GM19468 (cell line): ENCODE data around the gene HTD2.
"Not testable (repeated sequence)": the region's sequence is repeated elsewhere in the genome, so short reads cannot be mapped to it uniquely, and the experiment has no call there.

Experiments used
- ATAC-seq: cut with Tn5 transposase; IDR thresholded peaks from one replicate; pipeline ENCODE4 v1.9.1; 2021; ENCODE audit warnings: mild to moderate bottlenecking, moderate library complexity, moderate number of reproducible peaks; ENCODE audit not compliant: unreplicated experiment; ENCODE audit errors: extremely low read depth

Gene HTD2

DNA sequence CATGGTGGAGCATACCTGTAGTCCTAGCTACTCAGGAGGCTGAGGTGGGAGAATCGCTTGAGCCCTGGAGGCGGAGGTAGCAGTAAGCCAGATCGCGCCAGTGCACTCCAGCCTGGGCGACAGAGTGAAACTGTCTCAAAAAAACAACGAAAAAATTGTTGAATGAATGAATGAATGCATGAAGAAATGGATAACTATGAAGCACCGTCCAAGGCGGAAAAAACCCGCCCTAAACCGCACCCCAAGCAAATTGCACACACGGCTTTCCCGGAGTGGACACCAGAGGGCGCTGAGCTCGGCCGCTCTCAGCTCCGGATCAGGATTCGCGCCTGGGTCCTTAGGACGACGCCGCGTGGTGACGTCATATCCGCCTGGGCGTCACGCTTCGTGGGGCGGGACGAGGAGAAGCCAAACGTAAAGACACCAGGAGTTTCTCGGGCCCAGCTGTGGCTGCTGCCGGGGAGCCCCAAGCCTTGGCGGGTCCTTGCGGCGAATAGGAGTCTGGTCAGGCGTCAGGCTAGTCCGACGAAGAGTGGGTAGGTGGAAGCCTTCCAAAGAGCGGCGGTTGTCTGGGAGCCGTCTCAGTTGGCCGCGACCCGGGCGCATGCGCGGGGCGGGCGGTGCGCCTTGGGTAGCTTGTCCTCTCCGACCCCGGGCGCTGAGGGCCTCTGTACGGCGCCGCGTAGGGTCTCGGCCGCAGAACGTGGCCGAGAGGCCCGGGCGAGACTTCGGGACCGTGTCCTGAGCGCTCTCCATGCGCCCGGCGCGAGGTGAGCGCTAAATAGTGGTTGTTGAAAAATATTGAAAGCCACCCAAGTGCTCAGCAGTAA lies at the start of gene HTD2, which contains the start of gene RPP14:
Gene HTD2 (plus strand): TSS at position 639 of the 830 bp plus-strand sequence. CDS start 11,094 bp downstream, outside the sequence.
Gene RPP14 (plus strand): TSS at position 364 of the 830 bp plus-strand sequence. CDS start 4,085 bp downstream, outside the sequence.
- ATAC-seq, result peak; percentile 71

DNA sequence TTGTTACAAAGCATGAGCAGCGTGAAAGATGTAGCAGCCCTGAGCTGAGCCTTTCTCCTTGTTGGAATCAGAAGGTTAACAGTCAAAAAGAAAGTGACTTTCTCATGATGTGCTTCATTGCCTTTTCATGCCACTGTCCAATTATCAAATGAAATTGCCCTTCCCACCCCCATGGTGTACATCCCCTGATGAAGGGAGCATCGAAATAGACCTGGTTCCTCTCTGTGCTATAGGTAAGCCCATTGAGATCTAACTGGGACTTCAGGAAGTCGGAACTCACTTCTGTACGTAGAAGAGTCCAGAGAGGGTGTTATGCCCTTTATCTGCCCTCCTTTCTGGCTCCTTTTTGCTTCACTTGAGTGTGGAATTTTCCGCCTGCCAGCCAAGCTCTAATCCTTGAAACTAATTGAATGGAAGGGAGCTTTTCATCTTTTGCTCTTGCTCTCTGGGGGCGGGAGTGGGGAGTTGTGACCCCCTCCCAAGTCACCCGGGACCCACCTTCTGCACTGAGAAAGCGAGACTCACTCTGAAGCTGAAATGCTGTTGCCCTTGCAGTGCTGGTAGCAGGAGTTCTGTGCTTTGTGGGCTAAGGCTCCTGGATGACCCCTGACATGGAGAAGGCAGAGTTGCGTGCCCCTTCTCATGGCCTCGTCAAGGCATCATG lies 47.8 kb upstream of the HTD2 start:
- no peak for ATAC-seq

DNA sequence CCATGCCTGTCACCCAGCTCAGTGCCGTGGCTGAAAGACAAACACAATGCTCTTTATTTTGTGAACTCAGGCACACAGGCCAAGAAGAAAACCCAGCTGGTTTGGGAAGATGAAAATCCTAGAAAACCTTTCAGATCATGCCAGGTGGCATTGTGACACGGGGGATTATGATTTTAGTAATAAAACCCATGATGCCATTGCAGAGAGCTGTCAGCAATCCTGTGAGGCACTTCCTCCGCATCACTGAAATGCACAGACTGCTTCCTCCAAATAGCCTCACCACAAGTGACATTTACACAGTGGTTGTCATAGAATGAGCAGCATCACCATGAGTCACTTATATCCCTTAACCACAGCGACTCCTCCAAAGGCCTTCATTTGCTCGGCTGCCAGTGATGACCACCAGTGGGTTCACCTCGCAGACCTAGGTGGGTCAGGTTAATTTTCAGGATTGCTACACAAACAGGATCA lies 46.0 kb upstream of the HTD2 start:
- no peak for ATAC-seq

DNA sequence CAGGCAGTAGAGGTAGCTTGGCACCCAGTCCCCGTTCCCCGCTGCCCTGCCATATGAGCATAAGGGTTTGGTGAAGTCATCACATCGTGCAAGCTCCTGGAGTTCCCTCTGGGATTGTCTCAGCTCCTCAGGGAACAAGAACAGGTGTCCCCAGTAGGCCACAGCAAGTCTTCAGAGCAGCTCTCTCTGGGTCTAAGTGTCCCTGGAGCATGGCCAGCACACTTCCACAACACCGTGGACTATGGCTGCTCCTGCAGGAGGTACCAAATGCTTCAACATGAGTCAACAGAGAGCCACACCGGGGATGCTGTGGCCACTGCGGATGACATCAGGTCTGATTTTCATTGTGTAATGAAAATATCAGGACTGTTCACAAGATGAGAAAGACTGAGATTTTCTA lies 45.6 kb upstream of the HTD2 start:
- ATAC-seq, result no peak

DNA sequence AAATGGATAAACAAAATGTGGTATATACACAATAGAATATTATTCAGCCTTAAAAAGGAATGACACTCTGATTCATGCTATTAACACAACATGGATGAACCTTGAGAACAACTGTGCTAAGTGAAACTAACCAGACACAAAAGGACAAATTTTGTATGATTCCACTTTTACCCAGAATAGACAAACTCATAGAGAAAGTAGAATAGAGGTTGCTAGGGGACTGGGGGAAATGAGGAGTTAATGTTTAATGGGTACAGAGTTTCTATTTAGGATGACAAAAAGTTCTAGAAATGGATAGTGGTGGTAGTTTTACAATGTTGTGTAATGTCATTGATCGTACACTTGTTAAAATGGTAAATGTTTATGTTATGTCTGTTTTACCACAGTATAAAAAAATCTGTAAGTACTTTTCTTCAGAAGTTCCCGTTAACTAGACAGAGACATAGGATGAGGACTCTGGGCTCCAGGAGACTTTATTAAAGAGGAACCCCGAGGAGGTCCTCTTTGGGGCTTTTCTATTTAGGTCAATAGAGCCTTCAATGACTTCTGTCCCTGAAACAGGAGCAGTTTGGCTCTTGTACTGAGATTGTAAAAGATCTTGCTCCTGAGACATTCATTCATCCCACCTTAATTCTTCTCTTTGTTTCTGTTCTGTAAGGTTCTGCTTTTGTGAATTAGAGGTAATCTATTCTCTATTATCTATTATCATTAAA lies 44.2 kb upstream of the HTD2 start:
- ATAC-seq, result peak; percentile 81

DNA sequence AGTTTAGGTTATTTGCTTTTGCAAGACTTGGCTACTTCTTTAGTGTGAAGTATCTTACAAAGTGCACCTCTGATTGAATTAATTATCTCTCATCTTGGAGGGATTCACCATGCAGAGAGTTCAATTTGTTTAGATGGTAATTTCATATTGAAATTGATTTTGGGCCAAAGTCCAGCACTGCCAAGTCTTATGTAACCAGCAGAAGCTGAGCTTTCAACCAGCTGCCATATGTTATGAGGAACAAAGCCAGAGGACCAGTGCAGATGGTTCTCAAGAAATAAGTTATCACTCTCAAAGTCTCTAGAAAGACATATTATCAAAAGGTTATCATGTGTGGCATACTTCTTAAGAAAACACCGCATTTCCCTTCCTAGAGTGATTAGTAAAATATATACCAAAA lies 39.7 kb upstream of the HTD2 start:
- no peak for ATAC-seq

DNA sequence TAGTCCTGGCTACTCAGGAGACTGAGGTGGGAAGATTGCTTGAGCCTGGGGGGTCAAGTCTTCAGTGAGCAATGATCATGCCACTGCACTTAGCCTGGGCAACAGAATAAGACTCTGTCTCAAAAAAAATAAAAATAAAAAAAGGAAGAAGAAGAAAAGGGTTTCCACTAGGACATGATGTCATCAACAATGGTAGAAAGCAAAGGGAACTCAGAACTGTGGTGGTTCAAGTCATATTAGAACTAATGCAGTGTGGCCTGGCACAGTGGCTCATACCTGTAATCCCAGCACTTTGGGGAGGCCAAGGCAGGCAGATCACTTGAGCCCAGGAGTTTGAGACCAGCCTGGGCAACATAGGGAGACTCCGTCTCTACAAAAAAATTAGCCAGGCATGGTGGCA lies 38.8 kb upstream of the HTD2 start:
- ATAC-seq, result not testable (repeated sequence)

DNA sequence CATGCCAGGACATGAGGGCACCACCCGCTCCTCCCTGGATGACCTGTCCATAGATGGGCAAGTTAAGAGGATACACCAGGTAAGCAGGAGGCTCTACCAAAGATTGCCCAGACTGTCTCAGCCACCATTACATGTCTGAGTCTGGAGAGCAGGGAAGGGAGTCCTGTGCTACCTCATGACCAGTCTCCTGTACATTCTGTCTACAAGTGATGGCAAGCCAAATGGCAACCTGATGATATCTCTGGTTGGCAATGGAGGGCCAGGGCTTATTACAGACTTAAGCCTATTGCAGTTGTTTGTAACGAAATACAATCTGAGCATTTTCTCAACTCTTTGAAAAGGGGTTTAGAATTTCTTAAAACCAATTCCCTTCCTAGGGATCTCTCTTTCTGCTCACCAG lies 37.0 kb upstream of the HTD2 start:
- no peak for ATAC-seq

DNA sequence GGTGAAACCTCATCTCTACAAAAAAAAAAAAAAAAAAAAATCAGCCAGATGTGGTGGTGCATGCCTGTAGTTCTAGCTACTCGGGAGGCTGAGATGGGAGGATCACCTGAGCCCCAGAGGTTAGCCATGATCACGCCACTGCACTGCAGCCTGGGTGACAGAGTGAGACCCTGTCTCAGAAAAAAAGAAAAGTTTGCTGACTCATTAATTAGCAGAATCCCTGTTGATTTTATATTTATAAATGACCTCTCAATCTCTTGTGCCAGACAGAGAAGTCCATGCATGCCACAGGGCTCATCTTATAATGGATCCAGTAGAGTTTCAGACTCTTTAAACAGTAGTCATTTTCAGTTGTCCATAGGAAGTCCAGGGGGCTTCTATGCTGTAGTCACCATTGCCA lies 35.8 kb upstream of the HTD2 start:
- ATAC-seq, result no peak

DNA sequence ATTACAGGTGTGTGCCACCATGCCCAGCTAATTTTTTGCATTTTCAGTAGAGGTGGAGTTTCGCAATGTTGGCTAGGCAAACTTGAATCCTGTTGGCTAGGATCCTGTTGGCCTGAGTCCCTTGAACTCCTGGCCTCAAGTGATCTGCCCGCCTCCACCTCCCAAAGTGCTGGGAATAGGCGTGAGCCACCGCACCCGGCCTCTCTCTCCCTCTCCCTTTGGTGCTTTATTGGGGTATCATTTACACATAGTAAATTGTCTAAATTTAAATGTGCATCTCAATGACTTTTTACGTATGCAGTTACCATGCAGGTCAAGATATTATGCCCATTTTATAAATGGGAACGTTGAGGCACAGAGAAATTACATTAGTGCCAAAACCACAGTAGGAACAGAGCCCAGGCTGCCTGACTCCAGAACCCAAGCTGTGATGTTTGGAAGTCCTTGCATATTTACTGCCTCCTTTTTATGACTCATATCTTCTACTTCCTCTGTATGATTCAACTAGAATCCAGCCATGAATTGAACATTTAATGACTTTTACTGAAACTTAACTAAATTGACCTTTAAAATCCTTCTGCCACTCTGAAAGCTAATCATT lies 34.3 kb upstream of the HTD2 start:
- no peak for ATAC-seq

DNA sequence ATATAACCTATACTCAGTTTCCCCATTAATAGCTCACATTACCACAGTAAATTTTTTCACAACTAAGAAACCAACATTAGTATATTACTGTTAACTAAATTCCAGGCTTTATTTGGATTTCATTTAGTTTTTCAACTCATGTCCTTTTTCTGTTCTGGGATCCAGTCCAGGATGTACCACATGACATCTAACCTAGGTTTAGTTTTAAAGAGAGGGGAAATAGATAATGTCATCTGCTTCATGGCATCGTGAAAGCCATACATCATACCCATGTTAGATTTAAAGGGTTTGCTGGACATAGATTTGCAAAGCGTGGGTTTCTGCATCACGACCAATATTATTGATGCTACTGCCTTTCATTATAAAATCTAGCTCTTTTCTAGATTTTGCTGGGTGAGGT lies 33.4 kb upstream of the HTD2 start:
- no peak for ATAC-seq

DNA sequence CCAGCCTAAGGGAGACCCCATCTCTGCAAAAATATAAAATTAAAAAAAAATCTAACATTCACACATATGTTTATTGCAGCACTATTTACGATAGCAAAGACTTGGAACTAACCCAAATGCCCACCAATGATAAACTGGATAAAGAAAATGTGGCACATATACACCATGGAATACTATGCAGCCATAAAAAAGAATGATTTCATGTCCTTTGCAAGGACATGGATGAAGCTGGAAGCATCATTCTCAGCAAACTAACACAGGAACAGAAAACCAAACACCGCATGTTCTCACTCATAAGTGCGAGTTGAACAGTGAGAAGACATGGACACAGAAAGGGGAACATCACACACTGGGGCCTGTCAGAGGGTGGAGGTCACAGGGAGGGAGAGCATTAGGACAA lies 33.0 kb upstream of the HTD2 start:
- ATAC-seq, result not testable (repeated sequence)

DNA sequence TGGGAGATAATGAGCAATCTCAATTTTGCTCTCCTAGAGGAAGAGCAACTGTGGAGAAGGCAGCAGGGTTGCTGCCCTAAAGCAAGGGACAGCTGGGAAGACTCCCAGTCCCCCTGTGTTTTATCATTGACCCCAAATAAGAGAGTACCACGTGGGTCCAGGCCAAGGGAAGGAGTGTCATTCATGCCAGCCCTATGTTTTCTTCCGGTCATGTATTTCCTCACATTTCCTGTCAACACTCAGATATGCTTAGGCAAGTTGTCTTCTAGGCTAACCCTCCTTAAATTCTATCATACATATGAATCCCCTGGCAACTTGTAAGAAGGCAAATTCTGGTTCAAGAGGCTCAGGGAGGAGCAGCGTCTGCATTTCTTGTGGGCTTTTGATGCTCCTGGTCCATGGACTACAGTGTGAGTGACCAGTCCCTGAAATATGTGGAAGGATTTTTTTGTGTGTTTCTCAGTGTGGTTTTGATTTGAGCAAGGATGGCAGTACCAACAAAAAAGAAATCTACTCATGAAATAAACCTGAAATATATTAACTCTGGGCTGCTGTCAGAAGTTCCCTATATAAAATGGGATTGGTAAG lies 32.2 kb upstream of the HTD2 start:
- ATAC-seq, result no peak

DNA sequence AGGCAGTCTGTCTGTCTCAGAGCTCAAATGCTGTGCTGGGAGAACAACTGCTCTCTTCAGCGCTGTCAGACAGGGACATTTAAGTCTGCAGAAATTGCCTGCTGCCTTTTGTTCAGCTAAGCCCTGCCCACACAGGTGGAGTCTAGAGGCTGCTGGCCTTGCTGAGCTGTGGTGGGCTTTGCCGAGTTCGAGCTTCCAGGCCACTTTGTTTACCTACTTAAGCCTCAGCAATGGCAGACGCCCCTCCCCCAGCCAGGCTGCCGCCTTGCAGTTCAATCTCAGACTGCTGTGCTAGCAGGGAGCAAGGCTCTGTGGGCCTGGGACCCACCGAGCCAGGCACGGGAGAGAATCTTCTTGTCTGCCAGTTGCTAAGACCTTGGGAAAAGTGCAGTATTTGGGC lies 25.3 kb upstream of the HTD2 start:
- no peak for ATAC-seq

DNA sequence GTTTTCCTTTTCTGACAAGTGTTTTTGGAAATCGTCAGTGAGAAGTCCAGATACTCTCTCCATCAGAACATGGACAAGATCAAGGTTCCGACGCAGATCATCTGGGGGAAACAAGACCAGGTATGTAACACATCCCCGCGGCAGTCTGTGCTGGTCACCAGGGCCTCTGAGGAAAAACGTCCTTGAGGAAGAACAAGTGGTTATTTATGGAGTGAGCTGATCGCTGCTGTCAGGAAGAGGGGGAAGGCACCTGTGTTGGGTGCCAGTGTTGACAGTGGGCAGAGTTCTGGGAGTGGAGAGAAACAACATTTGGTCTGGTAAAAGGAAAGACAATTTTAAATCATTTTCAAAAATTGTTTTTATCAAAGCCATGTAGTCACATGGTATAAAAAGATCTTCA lies 21.0 kb upstream of the HTD2 start:
- ATAC-seq, result no peak

DNA sequence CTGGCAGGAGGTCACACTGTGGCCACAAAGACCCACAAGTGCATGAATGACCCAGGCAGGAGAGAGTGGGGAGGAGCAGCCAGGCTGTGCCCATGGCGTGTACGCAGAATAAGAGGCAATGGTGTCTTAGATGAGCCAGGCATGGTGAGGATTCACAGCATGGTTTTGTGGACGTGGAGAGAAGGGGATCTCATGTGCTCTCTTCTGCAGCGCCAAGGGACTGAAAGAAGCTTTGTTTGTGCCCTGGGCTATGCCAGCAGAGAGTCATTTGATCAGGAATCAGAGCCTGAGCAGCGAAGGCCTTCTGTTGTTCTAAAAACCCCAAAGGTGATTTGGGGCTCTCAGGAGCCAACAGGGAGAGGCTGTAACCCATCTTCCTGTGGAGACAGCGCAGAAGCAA lies 19.0 kb upstream of the HTD2 start:
- no peak for ATAC-seq

DNA sequence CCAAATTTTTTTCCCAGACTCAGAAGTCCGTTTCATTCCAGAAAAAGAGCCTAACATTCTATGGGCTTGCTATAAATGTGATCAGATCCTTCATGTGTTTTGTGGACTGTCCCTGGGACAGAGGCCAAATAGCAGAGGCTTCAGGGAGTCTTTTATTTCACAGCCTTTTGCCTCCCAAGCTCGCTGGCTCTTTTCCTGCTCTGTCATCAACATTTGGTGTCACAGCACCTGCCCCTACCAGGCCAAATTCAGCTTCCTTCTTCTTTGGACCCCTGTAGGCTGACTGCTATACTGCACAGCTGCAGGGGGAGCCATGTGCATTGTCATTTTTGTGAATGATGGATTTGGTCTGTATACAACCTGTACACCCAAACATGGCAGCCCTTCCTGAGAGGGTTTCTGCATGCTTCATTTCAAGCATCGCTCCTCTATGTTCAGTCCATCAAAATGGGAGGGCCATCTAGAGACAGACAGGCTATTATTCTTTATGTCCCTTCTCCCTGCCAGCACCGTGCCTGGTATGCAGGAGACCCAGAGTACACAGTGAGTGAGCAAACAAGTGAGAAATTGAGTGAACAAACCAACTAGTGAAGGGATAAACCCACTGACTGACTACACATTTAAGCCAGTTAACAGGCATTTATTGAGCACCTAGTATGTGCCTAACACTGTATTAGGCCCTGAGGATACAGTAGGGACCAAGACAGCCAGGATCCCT lies 18.1 kb upstream of the HTD2 start:
- ATAC-seq, result no peak

DNA sequence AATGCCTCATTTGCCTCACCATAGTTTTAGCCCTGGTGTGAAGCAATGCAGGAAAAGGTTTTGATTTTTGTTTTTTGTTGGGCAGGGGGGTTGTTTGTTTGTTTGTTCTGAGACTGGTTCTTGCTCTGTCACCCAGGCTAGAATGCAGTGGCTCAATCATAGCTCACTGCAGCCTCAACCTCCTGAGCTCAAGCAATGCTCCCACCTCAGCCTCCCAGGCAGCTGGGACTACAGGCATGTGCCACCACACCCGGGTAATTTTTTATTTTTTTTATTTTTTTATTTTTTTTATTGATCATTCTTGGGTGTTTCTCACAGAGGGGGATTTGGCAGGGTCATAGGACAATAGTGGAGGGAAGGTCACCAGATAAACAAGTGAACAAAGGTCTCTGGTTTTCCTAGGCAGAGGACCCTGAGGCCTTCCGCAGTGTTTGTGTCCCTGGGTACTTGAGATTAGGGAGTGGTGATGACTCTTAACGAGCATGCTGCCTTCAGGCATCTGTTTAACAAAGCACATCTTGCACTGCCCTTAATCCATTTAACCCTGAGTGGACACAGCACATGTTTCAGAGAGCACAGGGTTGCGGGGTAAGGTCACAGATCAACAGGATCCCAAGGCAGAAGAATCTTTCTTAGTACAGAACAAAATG lies 17.2 kb upstream of the HTD2 start:
- ATAC-seq, result not testable (repeated sequence)

DNA sequence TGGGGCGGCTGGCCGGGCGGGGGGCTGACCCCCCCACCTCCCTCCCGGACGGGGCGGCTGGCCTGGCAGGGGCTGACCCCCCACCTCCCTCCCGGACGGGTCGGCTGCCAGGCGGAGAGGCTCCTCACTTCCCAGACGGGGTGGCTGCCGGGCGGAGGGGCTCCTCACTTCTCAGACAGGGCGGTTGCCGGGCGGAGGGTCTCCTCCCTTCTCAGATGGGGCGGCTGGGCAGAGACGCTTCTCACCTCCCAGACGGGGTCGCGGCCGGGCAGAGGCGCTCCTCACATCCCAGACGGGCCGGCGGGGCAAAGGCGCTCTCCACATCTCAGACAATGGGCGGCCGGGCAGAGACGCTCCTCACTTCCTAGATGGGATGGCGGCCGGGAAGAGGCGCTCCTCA lies 15.9 kb upstream of the HTD2 start:
- not testable (repeated sequence) for ATAC-seq
